Prostate gland (tissue), 2 donors: ENCODE data around the gene GRID1. TPM values are rescaled to one million over a fixed set of nuclear protein-coding genes. Genes with fewer than 3 reads are reported as not detected.

Experiments used
- DNase-seq: peaks from one replicate; pipeline ENCODE4 v3.0.0-alpha.2; 2019; ENCODE audit warnings: low spot score
- H3K27ac ChIP-seq, 2 donors: fragments of 200-600 bp; sonication (generic); 2 replicates each; pipeline ENCODE4 v1.5.1; 2017 to 2019
- H3K27me3 ChIP-seq: fragments of 200-600 bp; sonication (generic); replicated peaks from 2 replicates; pipeline ENCODE4 v1.5.1; 2019; ENCODE audit not compliant: insufficient read depth
- H3K36me3 ChIP-seq, 2 donors: fragments of 200-600 bp; sonication (generic); 1 replicate in 1 of 2; 2 replicates in 1 of 2; pipeline versions ENCODE4 v1.5.1 to v1.8.1; 2017 to 2019
- H3K4me1 ChIP-seq: fragments of 200-600 bp; sonication (generic); replicated peaks from 2 replicates; pipeline ENCODE4 v1.5.1; 2019
- H3K4me3 ChIP-seq, 2 donors: fragments of 200-600 bp; sonication (generic); 2 replicates each; pipeline ENCODE4 v1.5.1; 2017 to 2019
- H3K9me3 ChIP-seq: fragments of 200-600 bp; sonication (generic); 2 replicates; pipeline ENCODE4 v1.5.1; 2017
- CTCF ChIP-seq, 4 experiments: fragments of 200-600 bp in 2 of 4; fragments of 450-650 bp in 2 of 4; sonication (generic) in 2 of 4; IDR thresholded peaks; 1 replicate in 3 of 4; 2 replicates in 1 of 4; pipeline ENCODE4 v1.5.1; 2016 to 2019; ENCODE audit warnings: antibody characterized with exemption in 4 of 4, mild to moderate bottlenecking in 2 of 4, moderate library complexity in 2 of 4
- POLR2A ChIP-seq: fragments of 450-650 bp; IDR thresholded peaks from one replicate; pipeline ENCODE4 v1.6.1; 2016; ENCODE audit warnings: antibody characterized with exemption, mild to moderate bottlenecking
- POLR2AphosphoS5 ChIP-seq: sonication (generic); formaldehyde crosslinking; IDR thresholded peaks from one replicate; pipeline ENCODE4 v1.6.1; 2017; ENCODE audit warnings: antibody characterized with exemption
- WGBS: methylation state at CpG from one replicate; pipeline ENCODE4 v1.1.5; 2018; 5-methylcytosine and 5-hydroxymethylcytosine counted together
- intact Hi-C: fragments of 100-400 bp; cut with DNase I; formaldehyde crosslinking; loops from one replicate; pipeline ENCODE4 v1.14.2; 2022
- total RNA-seq, 2 donors: library from RNA; depleted of rRNA; stranded (reverse); fragments of >200 nt; gene quantifications; one replicate each; pipeline ENCODE4 v1.1.0, GENCODE V29; 2016

GRID1 gene
- total RNA-seq, 2 donors from 2014 or later: 1.0 to 10.0 TPM

GRCh38 chr10:86304436-86304835 is 62.2 kb downstream of the GRID1 start:
- TF ChIP-seq POLR2A (no peak), POLR2AphosphoS5 (no peak), CTCF (IDR thresholded peaks at IDR 0.05) (no peak)
- Histone ChIP-seq H3K36me3 (no peaks in the 10 kb centered on the region), H3K4me1 (no peaks in the 10 kb centered on the region), H3K9me3 (no peaks in the 10 kb centered on the region), H3K27ac (no peak overlapping the region), H3K4me3 (no peak overlapping the region), H3K27me3 (no peaks in the 10 kb centered on the region)
- intact Hi-C loops: no loop called here
- WGBS: 85% methylated on average over 3 of the region's 3 CpGs
- DNase-seq: no peak

GRCh38 chr10:86303626-86304025 is 63.0 kb downstream of the GRID1 start:
- WGBS: 71% methylated on average over 6 of the region's 6 CpGs
- intact Hi-C loops: no loop called here
- no peaks in the 10 kb centered on the region for H3K4me1 ChIP-seq
- no peaks in the 10 kb centered on the region for H3K36me3 ChIP-seq
- TF ChIP-seq POLR2A (no peak), CTCF (IDR thresholded peaks at IDR 0.05) (no peak), POLR2AphosphoS5 (no peak)
- no peaks in the 10 kb centered on the region for H3K27me3 ChIP-seq
- H3K27ac ChIP-seq: no peak overlapping the region
- DNase-seq: no peak
- H3K9me3 ChIP-seq: no peaks in the 10 kb centered on the region
- no peak overlapping the region for H3K4me3 ChIP-seq

- TF ChIP-seq POLR2A: no peak
- no peak for TF ChIP-seq CTCF (IDR thresholded peaks at IDR 0.05)
- TF ChIP-seq POLR2AphosphoS5: no peak
- 95% methylated on average over 3 of the region's 3 CpGs for WGBS
- Histone ChIP-seq H3K27me3 (no peaks in the 10 kb centered on the region), H3K4me3 (no peak overlapping the region), H3K4me1 (no peaks in the 10 kb centered on the region), H3K27ac (no peak overlapping the region), H3K9me3 (no peaks in the 10 kb centered on the region), H3K36me3 (no peaks in the 10 kb centered on the region)
- DNase-seq: no peak
- intact Hi-C loops: no loop called here
Measured at GRCh38 chr10:86301971-86302370, 64.6 kb downstream of the GRID1 start.

GRCh38 chr10:86300931-86301830 is 65.4 kb downstream of the GRID1 start:
- no peaks in the 10 kb centered on the region for H3K9me3 ChIP-seq
- intact Hi-C loops: no loop called here
- no peak overlapping the region for H3K27ac ChIP-seq
- TF ChIP-seq POLR2A (no peak), POLR2AphosphoS5 (no peak), CTCF (IDR thresholded peaks at IDR 0.05) (no peak)
- 84% methylated on average over 5 of the region's 5 CpGs for WGBS
- no peaks in the 10 kb centered on the region for H3K36me3 ChIP-seq
- H3K27me3 ChIP-seq: no peaks in the 10 kb centered on the region
- H3K4me1 ChIP-seq: no peaks in the 10 kb centered on the region
- DNase-seq: no peak
- H3K4me3 ChIP-seq: no peak overlapping the region

- no peak for TF ChIP-seq POLR2A
- no peak for TF ChIP-seq CTCF (IDR thresholded peaks at IDR 0.05)
- no peak for TF ChIP-seq POLR2AphosphoS5
- WGBS: 90% methylated on average over 3 of the region's 3 CpGs
- Histone ChIP-seq H3K4me1 (no peaks in the 10 kb centered on the region), H3K27ac (no peak overlapping the region), H3K4me3 (no peak overlapping the region), H3K27me3 (no peaks in the 10 kb centered on the region), H3K36me3 (no peaks in the 10 kb centered on the region), H3K9me3 (no peaks in the 10 kb centered on the region)
- intact Hi-C loops: no loop called here
- DNase-seq: no peak
Measured at GRCh38 chr10:86300399-86300925, 66.1 kb downstream of the GRID1 start.
